Measurements from ENCODE around the gene NANOS2.
"Not testable (repeated sequence)": the region's sequence is repeated elsewhere in the genome, so short reads cannot be mapped to it uniquely, and the experiment has no call there.

The NANOS2 gene

GRCh38 chr19:45895983-45896599, 18.5 kb downstream of the NANOS2 start:
- DNase-seq (ENCODE audit: low read depth in 3 of 3): not testable (repeated sequence)

GRCh38 chr19:45895519-45895972, 19.0 kb downstream of the NANOS2 start:
- no peak for DNase-seq (ENCODE audit: low read depth in 3 of 3)

GRCh38 chr19:45890877-45891276, 23.7 kb downstream of the NANOS2 start:
- no peak for DNase-seq (ENCODE audit: low read depth in 3 of 3)

GRCh38 chr19:45889210-45889885, 25.2 kb downstream of the NANOS2 start:
- no peak for DNase-seq (ENCODE audit: low read depth in 3 of 3)

GRCh38 chr19:45887200-45887710, 27.3 kb downstream of the NANOS2 start:
- DNase-seq (ENCODE audit: low read depth in 3 of 3): no peak

DNA sequence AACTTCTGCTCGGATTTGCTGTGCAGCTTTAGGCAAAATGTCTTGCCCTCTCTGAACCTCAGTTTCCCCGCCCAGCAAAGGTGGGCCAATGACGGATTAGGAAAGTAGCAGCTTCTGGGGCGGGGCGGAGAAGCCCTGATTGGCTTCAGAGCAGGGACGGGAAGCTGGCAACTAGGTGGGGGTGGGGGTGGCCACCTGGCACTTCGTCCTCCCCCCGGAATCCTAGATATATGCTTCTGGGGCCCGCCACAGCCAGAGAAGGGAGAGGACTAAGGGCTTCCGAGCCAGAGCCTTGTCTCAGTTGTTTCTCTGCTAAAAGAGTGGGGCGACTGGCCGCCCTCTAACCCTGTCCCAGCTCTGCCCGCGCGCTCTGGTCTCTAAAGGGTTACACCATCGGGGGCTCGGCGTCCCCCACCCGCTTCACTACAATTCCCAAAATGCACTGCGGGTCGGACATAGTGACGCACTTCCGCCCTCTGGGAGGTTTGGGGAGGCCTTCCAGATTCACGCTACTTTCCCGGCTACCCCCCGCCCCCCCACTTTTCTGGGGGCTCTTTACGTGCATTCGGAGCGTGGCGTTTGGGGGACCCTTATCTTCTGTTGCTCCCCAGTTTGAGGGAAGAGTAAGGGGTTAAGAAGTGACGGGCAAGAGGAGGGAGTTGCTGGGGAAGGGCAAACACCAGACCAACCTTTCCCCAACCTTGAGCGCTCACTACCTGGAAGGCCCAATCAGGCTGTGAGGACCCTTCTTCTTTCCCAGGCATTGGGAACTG, 28.0 kb downstream of the NANOS2 start:
- DNase-seq (ENCODE audit: low read depth in 3 of 3): peak; percentile 76 to 88 (median 83)

DNA sequence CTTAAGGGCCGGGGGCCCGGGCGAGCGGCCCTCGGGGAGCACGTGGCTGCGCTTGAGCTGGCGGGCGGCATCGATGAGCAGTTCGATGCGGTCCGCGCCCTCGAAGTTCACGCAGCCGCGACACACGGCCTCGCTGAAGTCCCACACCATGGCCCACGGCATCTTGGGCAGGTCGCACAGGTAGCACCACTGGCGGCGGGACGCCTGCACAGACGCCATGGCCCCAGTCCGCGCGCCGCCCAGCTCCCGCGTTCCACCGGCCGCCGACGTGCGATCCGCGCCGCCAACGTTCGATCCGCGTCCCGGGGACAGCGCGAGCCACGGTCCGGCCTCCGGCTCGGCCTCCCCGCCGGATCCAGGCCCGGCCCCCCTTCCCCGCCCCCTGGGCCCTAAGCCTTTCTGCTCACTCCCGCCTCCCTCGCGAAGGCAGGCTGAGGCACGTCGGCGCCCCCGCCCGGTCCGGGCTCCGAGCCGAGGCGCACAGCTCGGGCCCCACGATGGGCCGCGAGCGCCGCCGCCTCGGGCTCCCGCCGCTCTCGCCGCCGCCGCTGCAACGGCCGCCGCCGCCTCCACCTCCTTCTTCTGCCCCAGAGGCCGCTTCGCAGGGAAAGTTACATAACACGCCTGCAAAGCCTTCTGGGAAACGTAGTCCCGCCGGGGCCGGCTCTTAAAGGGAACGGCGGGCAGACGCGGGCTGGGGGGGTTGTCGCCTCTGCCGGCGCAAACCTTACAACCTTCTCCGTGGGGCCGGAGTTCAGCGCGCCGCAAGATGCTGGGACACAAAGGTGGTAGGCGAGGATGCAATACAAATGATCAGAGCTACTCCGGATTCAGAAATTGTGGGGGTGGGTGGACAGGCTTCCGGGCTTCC, 28.8 kb downstream of the NANOS2 start, which contains the start of gene IRF2BP1:
Gene IRF2BP1, minus strand, starts transcription at position 586 of the 871 bp plus-strand sequence. Its CDS starts 367 bp downstream, at position 219.
- DNase-seq (ENCODE audit: low read depth in 3 of 3): peak; percentile 74 to 86 (median 86)

- DNase-seq (ENCODE audit: low read depth in 3 of 3): peak in 1 of 3 experiments; percentile 19
These were observed 29.7 kb downstream of the NANOS2 start for GRCh38 chr19:45884682-45885555.

GRCh38 chr19:45883881-45884681, 30.5 kb downstream of the NANOS2 start:
- no peak for DNase-seq (ENCODE audit: low read depth in 3 of 3)

- no peak for DNase-seq (ENCODE audit: low read depth in 3 of 3)
These were observed 31.0 kb downstream of the NANOS2 start for GRCh38 chr19:45883586-45883880.

- DNase-seq (ENCODE audit: low read depth in 3 of 3): peak; percentile 69 to 85 (median 73)
These were observed 31.7 kb downstream of the NANOS2 start for GRCh38 chr19:45882652-45883585.

DNA sequence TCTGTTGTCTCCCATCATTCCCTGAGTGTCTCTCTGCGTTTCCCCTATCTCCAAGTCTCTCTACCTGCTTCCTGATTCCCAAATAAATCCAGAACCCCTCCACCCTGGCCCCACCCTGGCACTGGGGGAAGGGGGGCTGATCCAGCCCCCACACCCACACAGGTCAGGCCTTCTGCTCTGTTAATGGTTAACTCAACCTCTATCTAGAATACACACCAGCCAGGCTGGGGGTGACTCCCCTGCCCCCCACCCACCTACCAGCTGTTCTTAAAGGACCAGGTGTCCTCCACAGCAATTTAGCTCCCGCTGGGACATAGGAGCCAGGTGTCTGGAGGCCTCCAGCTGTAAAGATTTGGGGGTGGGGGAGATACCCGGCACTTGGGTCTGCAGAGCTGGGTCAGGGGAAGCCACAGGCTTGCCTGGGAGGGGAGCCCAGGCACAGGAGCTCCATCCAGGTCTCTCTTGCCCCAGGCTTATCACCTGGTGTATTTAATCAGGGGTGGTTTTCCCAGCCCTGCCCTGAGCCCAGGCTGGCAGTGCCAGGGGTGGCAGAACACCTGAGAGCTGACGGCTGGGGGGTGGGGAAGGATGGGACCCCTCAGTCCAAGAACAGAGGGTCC, 32.6 kb downstream of the NANOS2 start:
- no peak for DNase-seq (ENCODE audit: low read depth in 3 of 3)

DNA sequence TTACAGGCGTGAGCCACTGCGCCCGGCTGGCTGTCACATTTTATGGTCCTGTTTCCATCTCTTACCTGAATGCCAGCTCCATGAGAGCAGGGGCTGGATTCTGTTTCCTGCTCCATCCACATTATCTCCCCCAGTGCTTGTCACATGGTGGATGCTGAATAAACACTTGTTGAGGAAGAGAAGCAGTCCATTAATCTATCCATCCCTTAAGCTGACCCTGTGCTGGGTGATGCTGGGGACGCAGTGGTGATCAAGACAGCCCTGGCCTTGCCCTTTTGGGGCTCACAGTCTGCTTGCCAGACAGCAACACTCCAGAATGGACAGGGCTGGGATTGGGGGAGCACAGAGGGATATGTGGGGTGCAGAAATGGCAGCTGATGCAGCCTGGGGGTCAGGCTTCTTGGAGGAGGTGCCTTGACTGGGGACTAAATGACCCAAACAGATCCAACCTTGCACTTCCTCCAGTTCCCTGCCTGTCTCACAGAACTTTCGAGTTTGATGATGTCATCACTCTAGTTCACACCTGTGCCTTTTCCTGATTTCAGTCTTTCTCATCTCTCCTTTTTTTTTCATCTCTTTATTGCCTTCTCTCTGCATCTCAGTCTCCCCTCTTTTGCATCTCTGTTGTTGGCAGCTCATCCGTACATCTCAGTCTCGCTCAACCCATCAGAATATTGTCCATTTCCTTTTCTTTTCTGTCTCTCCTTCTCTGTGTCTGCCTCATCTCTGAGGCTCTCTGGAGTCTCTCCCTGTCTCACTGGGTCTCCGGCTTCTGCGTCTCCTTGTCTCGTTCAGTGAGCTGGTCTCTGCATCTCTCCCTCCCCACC, 33.3 kb downstream of the NANOS2 start:
- no peak for DNase-seq (ENCODE audit: low read depth in 3 of 3)

DNA sequence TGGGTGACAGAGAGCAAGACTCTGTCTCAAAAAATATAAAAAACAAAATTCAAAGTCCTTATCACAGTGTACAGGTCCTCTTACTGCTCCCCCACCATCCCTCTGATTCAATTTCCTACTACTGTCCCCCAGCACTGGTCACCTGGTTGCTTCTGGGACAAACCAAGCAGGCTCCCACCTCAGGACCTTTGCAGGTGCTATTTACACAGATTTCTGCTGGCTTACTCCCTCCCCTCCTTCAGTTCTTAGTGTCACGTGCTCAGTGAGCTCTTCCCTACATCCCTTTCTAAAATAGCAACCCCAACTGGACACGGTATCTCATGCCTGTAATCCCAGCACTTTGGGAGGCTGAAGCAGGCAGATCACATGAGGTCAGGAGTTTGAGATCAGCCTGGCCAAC, 34.6 kb downstream of the NANOS2 start:
- no peak for DNase-seq (ENCODE audit: low read depth in 3 of 3)

DNA sequence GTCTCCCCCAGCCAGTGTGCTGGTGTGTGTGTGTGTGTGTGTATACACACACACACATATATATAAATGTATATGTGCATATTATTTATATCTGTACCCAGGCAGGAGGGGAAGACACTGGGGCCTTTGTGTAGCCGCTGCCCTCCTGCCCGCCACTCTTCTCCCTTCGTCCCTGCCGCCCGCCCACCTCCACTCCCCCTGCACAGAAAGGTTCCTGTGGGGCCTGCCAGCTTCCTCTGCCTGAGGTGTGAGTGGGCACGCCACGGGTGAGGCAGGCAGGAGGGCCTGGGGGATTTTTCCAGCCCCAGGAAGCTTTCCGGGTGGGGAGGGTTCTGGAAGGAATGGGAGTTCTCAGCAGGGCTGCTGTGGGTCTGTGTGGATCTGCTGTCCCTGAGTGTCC, 35.5 kb downstream of the NANOS2 start:
- no peak for DNase-seq (ENCODE audit: low read depth in 3 of 3)

DNA sequence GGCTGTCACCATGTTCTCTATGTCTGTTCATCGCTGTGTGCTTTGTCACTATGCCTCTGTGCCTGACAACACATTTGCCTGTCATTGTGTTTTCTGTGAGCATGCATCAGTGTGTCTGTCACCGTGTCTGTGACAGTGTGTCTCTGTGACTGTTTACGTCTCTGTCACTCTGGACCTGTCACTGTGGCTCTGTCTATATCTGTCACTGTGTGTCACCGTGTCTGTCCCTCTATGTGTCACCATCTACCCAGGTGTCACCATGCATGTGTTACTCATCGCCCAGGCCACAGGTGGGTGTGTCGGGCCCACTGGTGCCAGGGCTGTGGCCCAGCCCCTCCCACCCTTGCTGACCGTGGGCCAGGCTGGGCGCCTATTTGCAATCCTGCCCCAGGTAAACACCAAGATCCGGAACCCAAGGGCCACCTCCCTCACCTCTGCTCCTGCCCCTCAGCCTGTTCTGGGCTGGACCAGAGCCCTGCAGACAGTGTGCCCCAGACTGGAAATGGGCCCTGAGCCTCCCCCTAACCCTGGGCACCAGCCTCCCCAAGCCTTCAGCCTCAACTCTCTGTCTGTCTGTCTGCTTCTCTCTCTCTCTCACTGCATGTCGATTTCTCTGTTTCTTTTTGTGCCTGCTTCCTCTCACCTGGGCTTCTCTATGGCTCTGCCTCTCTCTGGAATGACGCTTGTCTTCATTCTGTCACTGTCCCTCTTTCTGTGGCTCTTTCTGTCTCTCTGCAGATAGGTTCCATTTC, 36.4 kb downstream of the NANOS2 start:
- no peak for DNase-seq (ENCODE audit: low read depth in 3 of 3)
